Endothelial cell of umbilical vein (primary cell): ENCODE results near the gene ITGA8. TPM values are rescaled to one million over a fixed set of nuclear protein-coding genes. Genes with fewer than 3 reads are reported as not detected.

Experiments
- BruUV-seq: library from RNA; stranded (reverse); fragments of 400-500 nt; replicated peaks from 2 replicates; lab custom pipeline; 2021; lab: Mats Ljungman, UMichigan
- CTCF ChIA-PET: fragments of 300-600, 350-600 bp; sonication (Branson Sonifier 250); formaldehyde crosslinking; loops from one replicate; lab custom pipeline; 2021; ENCODE audit warnings: antibody characterized with exemption, inconsistent platforms; lab: Charles Lee
- POLR2A ChIA-PET: fragments of 300-600, 350-600 bp; sonication (Branson Sonifier 250); formaldehyde crosslinking; loops from one replicate; lab custom pipeline; 2021; ENCODE audit warnings: antibody characterized with exemption, inconsistent platforms; lab: Charles Lee
- DNase-seq: peaks from one replicate; pipeline ENCODE4 v3.0.0-alpha.2; 2011; ENCODE audit warnings: low read depth, low spot score
- FAIRE-seq: peaks from 2 replicates; lab custom pipeline; 2011; peaks lifted over from hg19 to GRCh38; lab: Jason Lieb, UNC
- H2AFZ ChIP-seq: 2 replicates; pipeline ENCODE4 v1.6.0; 2012; ENCODE audit warnings: low read depth, low read length, control low read depth, inconsistent platforms
- H3K27ac ChIP-seq: 2 replicates; pipeline ENCODE4 v1.5.1; 2011; ENCODE audit warnings: low read depth, mild to moderate bottlenecking, control low read depth, low read length, moderate library complexity; ENCODE audit not compliant: insufficient read depth
- H3K27me3 ChIP-seq, 2 experiments: 2 replicates each; pipeline versions ENCODE4 v1.6.0 to v1.6.1; 2011; ENCODE audit warnings: low read length in 2 of 2, mixed read lengths in 1 of 2; ENCODE audit not compliant: control insufficient read depth in 2 of 2, insufficient read depth in 2 of 2
- H3K36me3 ChIP-seq, 2 experiments: 2 replicates in 1 of 2; 3 replicates in 1 of 2; pipeline ENCODE4 v1.5.1; 2011; ENCODE audit warnings: low read length in 2 of 2, mild to moderate bottlenecking in 1 of 2, moderate library complexity in 1 of 2; ENCODE audit not compliant: control insufficient read depth in 2 of 2, insufficient read depth in 2 of 2; ENCODE audit errors: extremely low read depth in 1 of 2
- H3K4me1 ChIP-seq: 3 replicates; pipeline ENCODE4 v1.5.1; 2011; ENCODE audit warnings: mild to moderate bottlenecking, low read length; ENCODE audit not compliant: control insufficient read depth, insufficient read depth; ENCODE audit errors: extremely low read depth
- H3K4me2 ChIP-seq: 2 replicates; pipeline ENCODE4 v1.6.1; 2011; ENCODE audit warnings: low read length, control low read depth, mixed read lengths; ENCODE audit not compliant: insufficient read depth
- H3K4me3 ChIP-seq, 3 experiments: fragments of 200-600 bp in 1 of 3; sonication (generic), shearing (Covaris generic) in 1 of 3; replicated peaks in 1 of 3; 2 replicates each; pipeline ENCODE4 v1.5.1; 2011 to 2016; ENCODE audit warnings: control low read depth in 3 of 3, low read length in 3 of 3, mild to moderate bottlenecking in 2 of 3, inconsistent platforms in 1 of 3, low read depth in 1 of 3, moderate library complexity in 1 of 3; ENCODE audit not compliant: insufficient read depth in 1 of 3
- H3K79me2 ChIP-seq: 2 replicates; pipeline ENCODE4 v1.6.0; 2012; ENCODE audit warnings: low read length, inconsistent platforms; ENCODE audit not compliant: control insufficient read depth, insufficient read depth
- H3K9ac ChIP-seq: replicated peaks from 2 replicates; pipeline ENCODE3; 2011; ENCODE audit warnings: low read length, control low read depth; ENCODE audit not compliant: insufficient read depth; ENCODE audit errors: extremely low read depth
- H3K9me1 ChIP-seq: replicated peaks from 3 replicates; pipeline ENCODE4 v1.6.0; 2011; ENCODE audit warnings: mild to moderate bottlenecking, low read length; ENCODE audit not compliant: control insufficient read depth, insufficient read depth; ENCODE audit errors: extremely low read depth
- H3K9me3 ChIP-seq: replicated peaks from 2 replicates; pipeline ENCODE4 v1.5.1; 2012; ENCODE audit warnings: low read length, inconsistent platforms; ENCODE audit not compliant: control insufficient read depth, insufficient read depth
- H4K20me1 ChIP-seq: replicated peaks from 2 replicates; pipeline ENCODE3; 2011; ENCODE audit warnings: mild to moderate bottlenecking, low read length; ENCODE audit not compliant: control insufficient read depth, insufficient read depth; ENCODE audit errors: extremely low read depth
- EZH2 ChIP-seq: IDR thresholded peaks from 2 replicates; pipeline ENCODE4 v1.6.1; 2012; ENCODE audit warnings: borderline replicate concordance, low read depth, mild to moderate bottlenecking, moderate library complexity, low read length, inconsistent platforms; ENCODE audit not compliant: severe bottlenecking
- FOS ChIP-seq: IDR thresholded peaks from 2 replicates; pipeline ENCODE4 v1.6.1; 2011; ENCODE audit warnings: mild to moderate bottlenecking, low read length, moderate library complexity, borderline replicate concordance; ENCODE audit not compliant: insufficient read depth
- GATA2 ChIP-seq: IDR thresholded peaks from 2 replicates; pipeline ENCODE4 v1.7.0; 2011; ENCODE audit warnings: low read depth, mild to moderate bottlenecking, moderate library complexity, mixed read lengths, low read length; ENCODE audit not compliant: insufficient read length, insufficient read depth
- JUN ChIP-seq: IDR thresholded peaks from 2 replicates; pipeline ENCODE4 v1.6.1; 2011; ENCODE audit warnings: borderline replicate concordance, low read depth; ENCODE audit not compliant: insufficient read length, insufficient read depth
- MYC ChIP-seq: IDR thresholded peaks from one replicate; pipeline ENCODE4 v1.6.1; 2011; ENCODE audit warnings: mild to moderate bottlenecking, low read depth, low read length
- POLR2A ChIP-seq: IDR thresholded peaks from 2 replicates; pipeline ENCODE4 v1.6.1; 2012; ENCODE audit warnings: low read depth, mild to moderate bottlenecking, control low read depth, low read length
- POLR2AphosphoS5 ChIP-seq: IDR thresholded peaks from 2 replicates; pipeline ENCODE4 v1.6.1; 2012; ENCODE audit warnings: low read depth, mild to moderate bottlenecking, control low read depth, low read length, moderate library complexity; ENCODE audit not compliant: insufficient read depth
- dilution Hi-C: fragments of 300-500 bp; cut with MboI; formaldehyde crosslinking; loops from one replicate; pipeline ENCODE4 v1.15.0; 2019; ENCODE audit warnings: low sequenced_read_pairs; ENCODE audit not compliant: extremely low pct_ligation_motif_present
- intact Hi-C: fragments of 100-400 bp; cut with micrococcal nuclease; formaldehyde crosslinking; loops from one replicate; pipeline ENCODE4 v1.10.0; 2022
- polyA plus RNA-seq, 4 experiments: library from polyadenylated mRNA; depleted of rRNA in 3 of 4; stranded (reverse) in 3 of 4; unstranded in 1 of 4; fragments of >200 nt; gene quantifications; 2 replicates each; pipeline versions ENCODE4 v1.2.1 to v1.2.3, GENCODE V29; 2011 to 2012; ENCODE audit warnings: missing spikeins in 1 of 4
- total RNA-seq: library from RNA; stranded (reverse); gene quantifications from 2 replicates; pipeline ENCODE4 v1.2.3, GENCODE V29; 2021
- TF ChIP-seq, protein P1 (sequence below): IDR thresholded peaks from 2 replicates; pipeline ENCODE4 v1.6.1; 2011; ENCODE audit not compliant: insufficient read depth, insufficient read length
- TF ChIP-seq, protein P2 (sequence below), 2 donors: IDR thresholded peaks; 1 replicate in 1 of 2; 2 replicates in 1 of 2; pipeline ENCODE4 v1.5.1; 2011; ENCODE audit warnings: low read length in 2 of 2, mild to moderate bottlenecking in 2 of 2, moderate library complexity in 2 of 2, control low read depth in 1 of 2, inconsistent platforms in 1 of 2, low read depth in 1 of 2; ENCODE audit not compliant: insufficient read depth in 1 of 2; ENCODE audit errors: extremely low read depth in 1 of 2

ITGA8 gene
- total and polyA plus RNA-seq, 2 donors (not counting 3 experiments of a cell fraction or from before 2014, with no cell fraction given) = 0.04 to 0.40 TPM

DNA sequence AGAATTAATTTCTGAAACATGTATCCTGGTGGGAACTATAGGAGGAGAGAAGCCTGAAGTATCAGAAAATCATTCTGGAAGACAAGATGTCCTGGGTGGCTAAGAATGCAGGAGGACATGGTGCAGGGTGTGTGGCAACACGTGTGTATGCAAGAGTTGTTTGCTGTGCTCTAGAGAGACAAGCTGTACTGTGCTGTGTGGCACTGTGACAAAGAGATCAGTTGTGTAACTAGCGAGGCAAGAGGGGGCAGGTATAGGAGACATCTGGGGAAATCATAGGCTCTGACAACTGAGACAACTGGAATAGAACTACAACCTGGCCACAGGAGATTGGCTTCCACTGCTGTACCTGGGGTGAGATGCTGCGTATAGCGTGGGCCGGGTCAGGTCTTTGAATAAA is 9.3 kb downstream of the ITGA8 start:
- Histone ChIP-seq H3K9me1 (no peaks in the 10 kb centered on the region), H3K4me3 (no peak overlapping the region), H3K36me3 (no peaks in the 10 kb centered on the region), H3K79me2 (no peaks in the 10 kb centered on the region), H2AFZ (no peak overlapping the region), H4K20me1 (no peaks in the 10 kb centered on the region), H3K4me1 (no peaks in the 10 kb centered on the region), H3K27me3 (no peaks in the 10 kb centered on the region), H3K9me3 (no peaks in the 10 kb centered on the region), H3K4me2 (no peak overlapping the region), H3K9ac (no peak overlapping the region), H3K27ac (no peak overlapping the region)
- FAIRE-seq (no peak), DNase-seq (no peak)
- intact Hi-C loops = no loop called here
- ChIA-PET POLR2A (no interaction called here), CTCF (interaction anchor here (1.1 to 6.9 kb wide), 4 partner anchors 9 to 271 kb away, joined by 3 to 89 read pairs (median 10); partner anchors contain the start of gene ITGA8)
- TF ChIP-seq POLR2A (no peak), MYC (no peak), GATA2 (no peak), JUN (no peak), POLR2AphosphoS5 (no peak), FOS (no peak), EZH2 (no peak)
- TF ChIP-seq, protein P1, sequence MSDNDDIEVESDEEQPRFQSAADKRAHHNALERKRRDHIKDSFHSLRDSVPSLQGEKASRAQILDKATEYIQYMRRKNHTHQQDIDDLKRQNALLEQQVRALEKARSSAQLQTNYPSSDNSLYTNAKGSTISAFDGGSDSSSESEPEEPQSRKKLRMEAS = no peak
- TF ChIP-seq, protein P2, sequence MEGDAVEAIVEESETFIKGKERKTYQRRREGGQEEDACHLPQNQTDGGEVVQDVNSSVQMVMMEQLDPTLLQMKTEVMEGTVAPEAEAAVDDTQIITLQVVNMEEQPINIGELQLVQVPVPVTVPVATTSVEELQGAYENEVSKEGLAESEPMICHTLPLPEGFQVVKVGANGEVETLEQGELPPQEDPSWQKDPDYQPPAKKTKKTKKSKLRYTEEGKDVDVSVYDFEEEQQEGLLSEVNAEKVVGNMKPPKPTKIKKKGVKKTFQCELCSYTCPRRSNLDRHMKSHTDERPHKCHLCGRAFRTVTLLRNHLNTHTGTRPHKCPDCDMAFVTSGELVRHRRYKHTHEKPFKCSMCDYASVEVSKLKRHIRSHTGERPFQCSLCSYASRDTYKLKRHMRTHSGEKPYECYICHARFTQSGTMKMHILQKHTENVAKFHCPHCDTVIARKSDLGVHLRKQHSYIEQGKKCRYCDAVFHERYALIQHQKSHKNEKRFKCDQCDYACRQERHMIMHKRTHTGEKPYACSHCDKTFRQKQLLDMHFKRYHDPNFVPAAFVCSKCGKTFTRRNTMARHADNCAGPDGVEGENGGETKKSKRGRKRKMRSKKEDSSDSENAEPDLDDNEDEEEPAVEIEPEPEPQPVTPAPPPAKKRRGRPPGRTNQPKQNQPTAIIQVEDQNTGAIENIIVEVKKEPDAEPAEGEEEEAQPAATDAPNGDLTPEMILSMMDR (IDR thresholded peaks at IDR 0.05; ENCODE audit: extremely low read depth in 1 of 2, insufficient read depth in 1 of 2, low read depth in 1 of 2, low read length in 2 of 2) = no peak
- dilution Hi-C loops = no loop called here
- BruUV-seq = no TSS peak
